Activated CD8-positive, alpha-beta memory T cell treated with anti-CD3 and anti-CD28 coated beads, Interleukin-2, amount 50 U/mL, for 1 hour (primary cell): ENCODE measurements around the gene HSP90B1.

Experiments used
- DNase-seq: peaks from one replicate; pipeline ENCODE4 v3.0.0-alpha.2; 2020; ENCODE audit errors: extremely low read depth

HSP90B1 gene

GRCh38 chr12:103929046-103929783 lies 995 bp upstream of the HSP90B1 start:
- DNase-seq: peak; percentile 80

- DNase-seq: no peak
These were observed 501 bp upstream of the HSP90B1 start for GRCh38 chr12:103929784-103930033.

GRCh38 chr12:103930787-103931735 lies 851 bp downstream of the HSP90B1 start:
- no peak for DNase-seq

- no peak for DNase-seq
These were observed 3.0 kb downstream of the HSP90B1 start for GRCh38 chr12:103933237-103933636.

- DNase-seq: no peak
These were observed 6.5 kb downstream of the HSP90B1 start for GRCh38 chr12:103936679-103937078.

GRCh38 chr12:103944964-103945363 lies 14.8 kb downstream of the HSP90B1 start:
- no peak for DNase-seq

- no peak for DNase-seq
These were observed 17.8 kb downstream of the HSP90B1 start for GRCh38 chr12:103947871-103948555.

- DNase-seq: no peak
These were observed 18.7 kb downstream of the HSP90B1 start for GRCh38 chr12:103948746-103949406.

GRCh38 chr12:103952497-103952896 lies 22.3 kb downstream of the HSP90B1 start:
- no peak for DNase-seq

GRCh38 chr12:103955811-103956508 lies 25.8 kb downstream of the HSP90B1 start:
- no peak for DNase-seq

- DNase-seq: no peak
These were observed 26.4 kb downstream of the HSP90B1 start for GRCh38 chr12:103956509-103957027.

GRCh38 chr12:103957865-103958388 lies 27.7 kb downstream of the HSP90B1 start:
- DNase-seq: no peak

- no peak for DNase-seq
These were observed 28.4 kb downstream of the HSP90B1 start for GRCh38 chr12:103958621-103959020.

GRCh38 chr12:103960616-103961227 lies 30.5 kb downstream of the HSP90B1 start:
- DNase-seq: no peak

- DNase-seq: no peak
These were observed 32.3 kb downstream of the HSP90B1 start for GRCh38 chr12:103962493-103962892.

- no peak for DNase-seq
These were observed 34.6 kb downstream of the HSP90B1 start for GRCh38 chr12:103964805-103965204.

GRCh38 chr12:103965255-103965589 lies 35.0 kb downstream of the HSP90B1 start:
- DNase-seq: no peak

- DNase-seq: peak; percentile 95
These were observed 35.6 kb downstream of the HSP90B1 start, which contains the start of gene TDG for GRCh38 chr12:103965590-103966504. TSS of gene TDG (plus strand) at chr12:103965872. CDS start at chr12:103966038, 166 bp downstream.

- DNase-seq: no peak
These were observed 36.5 kb downstream of the HSP90B1 start for GRCh38 chr12:103966736-103967135.
